ENCODE data around the gene CCDC195.

CCDC195 gene

DNA sequence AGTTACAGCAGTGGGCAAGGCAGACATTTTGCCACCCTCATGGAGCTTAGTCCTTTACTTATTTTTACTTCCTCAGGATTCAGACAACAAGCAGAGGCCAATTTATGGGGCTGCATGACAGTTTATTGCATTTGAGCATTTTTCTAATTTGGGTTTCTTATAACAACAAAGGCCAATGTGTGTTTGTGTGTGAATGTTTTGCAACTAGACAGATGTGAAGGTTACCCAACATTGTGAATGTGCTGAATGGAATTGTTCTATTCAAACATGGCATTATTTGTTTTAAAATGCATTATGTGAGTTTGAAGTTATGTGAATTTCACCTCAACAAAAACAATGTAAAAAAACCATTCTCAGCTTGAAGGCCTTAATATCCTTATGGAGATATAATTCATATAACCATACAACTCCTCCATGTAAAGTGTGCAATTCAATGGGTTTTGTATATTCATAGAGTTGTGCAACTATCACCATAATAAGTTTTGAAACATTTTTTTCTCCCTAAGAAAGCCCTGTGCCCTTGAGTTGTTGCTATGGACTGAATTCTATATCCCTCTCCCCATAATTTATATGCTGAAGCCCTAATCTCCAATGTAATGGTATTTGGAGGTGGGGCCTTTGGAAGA is 57.3 kb downstream of the CCDC195 start:
- H3K9me3 Mint-ChIP-seq, result peaks cover 51% of the 10 kb centered on the region
- no peaks in the 10 kb centered on the region for H3K4me1 Mint-ChIP-seq
- H3K27ac Mint-ChIP-seq, result no peak overlapping the region
- H3K36me3 Mint-ChIP-seq (ENCODE audit: low read depth), result peaks cover 5% of the 10 kb centered on the region
- no peak overlapping the region for H3K4me3 Mint-ChIP-seq
- no peak for TF ChIP-seq CTCF (IDR thresholded peaks at IDR 0.05)
- H3K27me3 Mint-ChIP-seq (ENCODE audit: low read depth, poor library complexity), result peaks cover 4% of the 10 kb centered on the region
- no peak for DNase-seq

- Mint-ChIP-seq H3K27me3 (ENCODE audit: low read depth, poor library complexity) (peaks cover 4% of the 10 kb centered on the region), H3K4me1 (no peaks in the 10 kb centered on the region), H3K4me3 (no peak overlapping the region), H3K36me3 (ENCODE audit: low read depth) (peaks cover 5% of the 10 kb centered on the region), H3K9me3 (peaks cover 43% of the 10 kb centered on the region), H3K27ac (no peak overlapping the region)
- no peak for DNase-seq
- no peak for TF ChIP-seq CTCF (IDR thresholded peaks at IDR 0.05)
Observed at GRCh38 chr2:224657349-224657748, 58.8 kb downstream of the CCDC195 start.

DNA sequence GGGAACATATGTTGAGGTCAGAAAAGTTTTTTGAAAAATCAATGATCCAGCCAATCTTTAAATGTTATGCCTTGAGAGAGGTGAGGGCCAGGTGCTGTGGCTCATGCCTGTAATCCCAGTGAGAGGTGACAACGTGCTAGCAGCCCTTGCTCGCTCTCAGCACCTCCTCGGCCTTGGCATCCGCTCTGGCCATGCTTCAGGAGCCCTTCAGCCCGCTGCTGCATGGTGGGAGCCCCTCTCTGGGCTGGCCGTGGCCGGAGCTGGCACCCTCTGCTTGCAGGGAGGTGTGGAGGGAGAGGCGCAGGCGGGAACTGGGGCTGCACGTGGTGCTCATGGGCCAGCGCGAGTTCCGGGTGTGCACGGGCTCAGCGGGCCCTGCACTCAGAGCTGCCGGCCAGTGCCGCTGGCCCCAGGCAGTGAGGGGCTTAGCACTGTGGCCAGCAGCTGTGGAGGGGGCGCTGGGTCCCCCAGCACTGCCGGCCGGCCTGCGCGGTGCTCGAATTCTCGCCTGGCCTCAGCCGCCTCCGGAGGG is 61.1 kb downstream of the CCDC195 start:
- peaks cover 4% of the 10 kb centered on the region for H3K27me3 Mint-ChIP-seq (ENCODE audit: low read depth, poor library complexity)
- TF ChIP-seq CTCF (IDR thresholded peaks at IDR 0.05), result no peak
- peaks cover 5% of the 10 kb centered on the region for H3K36me3 Mint-ChIP-seq (ENCODE audit: low read depth)
- H3K27ac Mint-ChIP-seq, result no peak overlapping the region
- H3K9me3 Mint-ChIP-seq, result peaks cover 28% of the 10 kb centered on the region
- H3K4me3 Mint-ChIP-seq, result no peak overlapping the region
- no peak for DNase-seq
- H3K4me1 Mint-ChIP-seq, result no peaks in the 10 kb centered on the region
